GM12892 (cell line): Measurements from ENCODE around the gene MYCL.

Experiments
- POLR2A ChIP-seq: IDR thresholded peaks from 2 replicates; pipeline ENCODE4 v1.6.1; 2011; ENCODE audit warnings: low read depth, low read length, control low read depth
- POLR2AphosphoS5 ChIP-seq: IDR thresholded peaks from 2 replicates; pipeline ENCODE4 v1.6.1; 2011; ENCODE audit warnings: low read depth, low read length, control low read depth
- TAF1 ChIP-seq: IDR thresholded peaks from 2 replicates; pipeline ENCODE4 v1.6.1; 2011; ENCODE audit warnings: low read depth, mild to moderate bottlenecking, control low read depth, low read length, borderline replicate concordance

DNA sequence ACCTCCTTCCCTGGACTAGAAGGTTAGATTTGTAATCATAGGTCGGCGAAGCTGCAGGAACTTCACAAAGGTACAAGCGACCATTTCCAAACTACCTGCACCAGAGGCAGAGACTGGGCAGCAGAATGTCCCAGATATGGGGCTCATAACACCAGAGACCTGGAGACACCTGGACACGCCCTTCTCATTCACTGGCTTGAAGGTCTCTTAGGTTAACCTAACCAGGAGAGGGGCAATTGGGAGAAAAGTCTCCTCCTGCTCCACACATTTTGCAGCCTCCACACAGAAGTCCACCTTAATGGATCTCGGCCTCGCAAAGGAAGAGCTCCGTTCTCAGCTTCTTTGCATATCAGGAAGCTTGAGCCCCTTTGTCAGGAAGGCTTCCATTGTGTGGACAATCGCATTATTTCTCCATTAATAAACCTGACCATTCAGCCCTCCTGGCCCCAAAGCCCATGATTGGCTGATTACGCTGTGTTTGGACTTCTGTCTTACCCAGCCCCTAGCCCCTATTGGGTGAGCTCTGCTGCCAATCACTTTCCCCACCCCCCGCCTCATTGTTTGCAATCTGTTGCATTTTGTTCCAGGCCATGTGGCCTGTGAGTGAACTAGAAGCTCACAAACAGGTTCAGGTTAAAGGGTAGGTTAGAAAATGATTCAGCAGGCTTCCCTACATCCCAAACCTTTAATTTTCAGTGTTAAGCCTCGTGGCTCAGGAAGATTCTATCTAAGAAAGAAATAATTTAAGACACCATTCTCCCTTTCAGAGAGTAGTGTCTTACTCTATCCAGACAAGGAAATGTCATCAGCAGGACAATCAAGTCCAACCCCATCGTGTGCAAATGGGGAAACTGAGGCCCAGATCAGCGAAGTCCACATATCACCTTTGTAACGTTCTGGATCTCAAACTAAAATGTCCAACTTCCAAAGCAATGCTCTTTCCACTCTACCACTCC, 2.8 kb downstream of the MYCL start:
- TF ChIP-seq POLR2AphosphoS5 (no peak), POLR2A (no peak), TAF1 (no peak)
